HCT116 (cell line): Measurements from ENCODE around the gene FNIP2. TPM values are rescaled to one million over a fixed set of nuclear protein-coding genes. Genes with fewer than 3 reads are reported as not detected.

Experiments
- ATAC-seq: fragments of 200-7000 bp; cut with Tn5 transposase; 2 replicates; pipeline ENCODE4 v1.9.1; 2020; ENCODE audit warnings: mild to moderate bottlenecking, moderate library complexity
- BruUV-seq: library from RNA; stranded (reverse); fragments of 400-500 nt; replicated peaks from 2 replicates; lab custom pipeline; 2021; lab: Mats Ljungman, UMichigan
- CTCF ChIA-PET: fragments of 300-600 bp; sonication (Branson Sonifier 250); formaldehyde crosslinking; loops from one replicate; lab custom pipeline; 2021; ENCODE audit warnings: antibody characterized with exemption; lab: Charles Lee
- POLR2A ChIA-PET: fragments of 300-600, 350-600 bp; sonication (Branson Sonifier 250); formaldehyde crosslinking; loops from one replicate; lab custom pipeline; 2021; ENCODE audit warnings: antibody characterized with exemption; lab: Charles Lee
- RAD21 ChIA-PET, 2 experiments: fragments of 300-600 bp; sonication (Branson Sonifier 250); formaldehyde crosslinking; loops; one replicate each; lab custom pipeline; 2023; ENCODE audit warnings: low total read pairs in 2 of 2; ENCODE audit not compliant: uncharacterized antibody in 2 of 2, unreplicated experiment in 2 of 2, low non-redundant PET in 1 of 2; lab: Charles Lee
- DNase-seq: peaks from one replicate; pipeline ENCODE4 v3.0.0-alpha.2; 2010; ENCODE audit warnings: low read depth, low spot score
- H2AFZ ChIP-seq: fragments of 200-600 bp; shearing (Covaris generic), sonication (generic); 2 replicates; pipeline ENCODE4 v1.6.1; 2017; ENCODE audit warnings: low read depth, mixed run types, mixed read lengths, antibody characterized with exemption, low read length; ENCODE audit not compliant: poor library complexity, severe bottlenecking
- H3K27ac ChIP-seq: 2 replicates; pipeline ENCODE4 v1.5.1; 2012; ENCODE audit warnings: low read depth, low read length
- H3K27me3 ChIP-seq: fragments of 200-600 bp; sonication (generic); 2 replicates; pipeline ENCODE4 v1.6.1; 2016; ENCODE audit warnings: mixed run types, low read length, mixed read lengths; ENCODE audit not compliant: insufficient read depth
- H3K36me3 ChIP-seq, 2 experiments: fragments of 200-500 bp in 1 of 2; fragments of 200-600 bp in 1 of 2; sonication (Bioruptor generic) in 1 of 2; sonication (generic) in 1 of 2; 2 replicates each; pipeline versions ENCODE4 v1.5.1 to v1.6.1; 2014 to 2016; ENCODE audit warnings: low read length in 2 of 2, inconsistent platforms in 1 of 2, mixed read lengths in 1 of 2, mixed run types in 1 of 2; ENCODE audit not compliant: insufficient read depth in 2 of 2, control insufficient read depth in 1 of 2
- H3K4me1 ChIP-seq, 2 experiments: fragments of 200-600 bp in 1 of 2; sonication (generic) in 1 of 2; 2 replicates each; pipeline versions ENCODE4 v1.5.1 to v1.6.1; 2012 to 2017; ENCODE audit warnings: low read length in 2 of 2, inconsistent platforms in 1 of 2, mild to moderate bottlenecking in 1 of 2, mixed read lengths in 1 of 2, mixed run types in 1 of 2, moderate library complexity in 1 of 2; ENCODE audit not compliant: insufficient read depth in 2 of 2, control insufficient read depth in 1 of 2
- H3K4me2 ChIP-seq: fragments of 200-600 bp; sonication (generic); 2 replicates; pipeline ENCODE4 v1.6.1; 2017; ENCODE audit warnings: mixed run types, low read length, mixed read lengths
- H3K4me3 ChIP-seq, 2 experiments: fragments of 200-600 bp in 1 of 2; sonication (generic) in 1 of 2; replicated peaks in 1 of 2; 2 replicates each; pipeline ENCODE4 v1.5.1; 2011 to 2016; ENCODE audit warnings: low read length in 2 of 2, control low read depth in 1 of 2, low read depth in 1 of 2, mild to moderate bottlenecking in 1 of 2, mixed read lengths in 1 of 2, mixed run types in 1 of 2
- H3K79me2 ChIP-seq: fragments of 200-600 bp; sonication (generic); 2 replicates; pipeline ENCODE4 v1.6.1; 2017; ENCODE audit warnings: mild to moderate bottlenecking, mixed run types, low read length, moderate library complexity, mixed read lengths; ENCODE audit not compliant: insufficient read depth
- H3K9ac ChIP-seq: fragments of 200-600 bp; sonication (generic); 2 replicates; pipeline ENCODE4 v1.6.1; 2016; ENCODE audit warnings: low read length, mixed read lengths
- H3K9me2 ChIP-seq: fragments of 200-600 bp; sonication (generic), shearing (Covaris generic); 2 replicates; pipeline ENCODE4 v1.6.1; 2017; ENCODE audit warnings: mixed run types, mild to moderate bottlenecking, moderate library complexity; ENCODE audit not compliant: insufficient read depth
- H3K9me3 ChIP-seq, 2 experiments: fragments of 200-500 bp in 1 of 2; fragments of 200-600 bp in 1 of 2; sonication (Bioruptor generic) in 1 of 2; sonication (generic) in 1 of 2; 2 replicates each; pipeline ENCODE4 v1.6.1; 2014 to 2017; ENCODE audit warnings: low read length in 2 of 2, mixed read lengths in 2 of 2, inconsistent platforms in 1 of 2, low read depth in 1 of 2, mild to moderate bottlenecking in 1 of 2, mixed run types in 1 of 2, moderate library complexity in 1 of 2; ENCODE audit not compliant: control insufficient read depth in 1 of 2, insufficient read depth in 1 of 2
- H4K20me1 ChIP-seq: fragments of 200-600 bp; sonication (generic), shearing (Covaris generic); 2 replicates; pipeline ENCODE4 v1.6.1; 2017; ENCODE audit warnings: mixed run types, mild to moderate bottlenecking, moderate library complexity; ENCODE audit not compliant: insufficient read depth
- CBX3 ChIP-seq: IDR thresholded peaks from 2 replicates; pipeline ENCODE4 v1.6.1; 2012; ENCODE audit warnings: low read depth
- CEBPB ChIP-seq: IDR thresholded peaks from 2 replicates; pipeline ENCODE4 v1.6.1; 2012; ENCODE audit warnings: low read depth
- EGR1 ChIP-seq: IDR thresholded peaks from 2 replicates; pipeline ENCODE4 v1.6.1; 2012; ENCODE audit warnings: low read depth
- EZH2 ChIP-seq: fragments of 200-600 bp; sonication (generic); IDR thresholded peaks from 2 replicates; pipeline ENCODE4 v1.6.1; 2017; ENCODE audit warnings: antibody characterized with exemption, mixed run types
- EZH2phosphoT487 ChIP-seq: fragments of 200-600 bp; IDR thresholded peaks from 2 replicates; pipeline ENCODE4 v1.6.1; 2018; ENCODE audit warnings: antibody characterized with exemption, borderline replicate concordance
- POLR2A ChIP-seq: IDR thresholded peaks from 2 replicates; pipeline ENCODE4 v1.7.0; 2011; ENCODE audit warnings: borderline replicate concordance; ENCODE audit not compliant: insufficient read depth, insufficient read length; ENCODE audit errors: extremely low read depth
- RAD21 ChIP-seq: IDR thresholded peaks from 2 replicates; pipeline ENCODE4 v1.6.1; 2012; ENCODE audit warnings: low read depth, mild to moderate bottlenecking
- SIN3A ChIP-seq: IDR thresholded peaks from 2 replicates; pipeline ENCODE4 v1.6.1; 2012; ENCODE audit warnings: low read depth
- SP1 ChIP-seq: IDR thresholded peaks from 2 replicates; pipeline ENCODE4 v1.6.1; 2012; ENCODE audit warnings: low read depth
- YY1 ChIP-seq: IDR thresholded peaks from 2 replicates; pipeline ENCODE4 v1.6.1; 2011; ENCODE audit warnings: low read length, low read depth, moderate library complexity, mild to moderate bottlenecking; ENCODE audit not compliant: insufficient replicate concordance; ENCODE audit errors: extremely low read depth
- intact Hi-C: fragments of 100-400 bp; cut with micrococcal nuclease; formaldehyde crosslinking; loops from 2 replicates; pipeline ENCODE4 v1.10.0; 2022
- total RNA-seq: library from RNA; stranded (reverse); gene quantifications from one replicate; pipeline ENCODE4 v1.2.1, GENCODE V29; 2021; ENCODE audit not compliant: unreplicated experiment
- TF ChIP-seq, protein P1 (sequence below), 3 experiments: fragments of 200-600 bp in 1 of 3; sonication (generic) in 1 of 3; IDR thresholded peaks in 2 of 3; conservative IDR thresholded peaks in 1 of 3; 2 replicates each; pipeline ENCODE4 v1.5.1; 2012 to 2017; ENCODE audit warnings: low read depth in 2 of 3, low read length in 2 of 3, antibody characterized with exemption in 1 of 3, borderline replicate concordance in 1 of 3, control low read depth in 1 of 3, mild to moderate bottlenecking in 1 of 3, mixed read lengths in 1 of 3, mixed run types in 1 of 3, moderate library complexity in 1 of 3; ENCODE audit not compliant: insufficient read depth in 1 of 3
- TF ChIP-seq, protein P2 (sequence below): IDR thresholded peaks from 2 replicates; pipeline ENCODE4 v1.6.1; 2012
- TF ChIP-seq, protein P3 (sequence below): IDR thresholded peaks from 2 replicates; pipeline ENCODE4 v1.6.1; 2012; ENCODE audit warnings: low read depth

FNIP2 gene
- total RNA-seq, 1 experiment from 2014 or later, result 4.8 TPM

DNA sequence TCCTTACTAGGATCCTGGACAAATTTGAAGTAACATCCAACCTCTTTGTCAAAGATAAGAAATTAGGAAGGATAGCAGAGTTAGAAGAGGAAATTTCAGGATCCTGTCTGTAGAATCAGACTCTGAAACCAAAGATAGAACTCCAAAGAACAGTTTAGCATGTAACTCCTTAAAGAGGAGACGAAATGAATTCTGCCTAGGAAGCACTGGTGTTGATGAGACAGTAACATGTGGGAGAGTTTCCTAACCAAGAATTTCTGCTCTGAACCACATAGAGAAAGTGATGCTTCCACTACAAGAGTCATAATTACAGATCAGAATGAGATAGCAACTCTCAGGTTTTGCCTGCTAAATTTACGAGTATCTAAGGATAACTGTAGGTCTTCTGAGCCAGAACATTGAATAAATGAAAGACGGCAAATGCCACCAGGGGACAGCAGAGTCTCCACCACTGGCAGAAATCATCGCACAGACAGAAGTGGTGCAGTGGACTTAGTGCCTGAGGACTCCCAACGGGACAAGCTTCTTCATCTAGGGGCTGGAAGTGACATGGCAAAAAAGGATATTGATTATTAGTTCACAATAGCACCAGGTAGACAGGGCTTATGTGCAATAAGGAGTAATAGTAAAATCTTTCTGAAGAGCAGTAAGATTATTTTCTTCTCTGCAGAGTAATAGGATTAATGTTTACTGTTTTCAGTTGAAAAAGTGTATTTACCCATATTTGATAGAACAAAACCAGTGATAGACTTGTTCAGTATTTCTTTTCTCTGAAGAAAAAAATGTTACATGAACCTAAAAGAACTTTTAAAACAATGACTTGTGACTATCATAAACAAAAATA lies 38.9 kb upstream of the FNIP2 start:
- H3K9ac ChIP-seq, result no peak overlapping the region
- H3K27ac ChIP-seq, result no peak overlapping the region
- H3K27me3 ChIP-seq, result peaks cover 7% of the 10 kb centered on the region; the same call in 1 of the 2 replicates
- H3K9me2 ChIP-seq, result no peaks in the 10 kb centered on the region
- POLR2A ChIA-PET, result no interaction called here
- H3K36me3 ChIP-seq, result no peaks in the 10 kb centered on the region
- RAD21 ChIA-PET, result no interaction called here
- ATAC-seq (peak; percentile 99), DNase-seq (peak; percentile 61)
- BruUV-seq, result no TSS peak
- intact Hi-C loops, result loop anchor here (1.0 to 5.0 kb wide), 4 partner anchors 121 to 717 kb away; no protein-coding TSS in a partner anchor
- H4K20me1 ChIP-seq, result no peaks in the 10 kb centered on the region
- no peak overlapping the region for H3K4me3 ChIP-seq
- 0 out of 2 replicates have a peak overlapping the region, but pooled peaks have one; percentile 3 for H3K4me2 ChIP-seq
- peak; percentile 90 for TF ChIP-seq RAD21
- TF ChIP-seq, protein P1, sequence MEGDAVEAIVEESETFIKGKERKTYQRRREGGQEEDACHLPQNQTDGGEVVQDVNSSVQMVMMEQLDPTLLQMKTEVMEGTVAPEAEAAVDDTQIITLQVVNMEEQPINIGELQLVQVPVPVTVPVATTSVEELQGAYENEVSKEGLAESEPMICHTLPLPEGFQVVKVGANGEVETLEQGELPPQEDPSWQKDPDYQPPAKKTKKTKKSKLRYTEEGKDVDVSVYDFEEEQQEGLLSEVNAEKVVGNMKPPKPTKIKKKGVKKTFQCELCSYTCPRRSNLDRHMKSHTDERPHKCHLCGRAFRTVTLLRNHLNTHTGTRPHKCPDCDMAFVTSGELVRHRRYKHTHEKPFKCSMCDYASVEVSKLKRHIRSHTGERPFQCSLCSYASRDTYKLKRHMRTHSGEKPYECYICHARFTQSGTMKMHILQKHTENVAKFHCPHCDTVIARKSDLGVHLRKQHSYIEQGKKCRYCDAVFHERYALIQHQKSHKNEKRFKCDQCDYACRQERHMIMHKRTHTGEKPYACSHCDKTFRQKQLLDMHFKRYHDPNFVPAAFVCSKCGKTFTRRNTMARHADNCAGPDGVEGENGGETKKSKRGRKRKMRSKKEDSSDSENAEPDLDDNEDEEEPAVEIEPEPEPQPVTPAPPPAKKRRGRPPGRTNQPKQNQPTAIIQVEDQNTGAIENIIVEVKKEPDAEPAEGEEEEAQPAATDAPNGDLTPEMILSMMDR (IDR thresholded peaks at IDR 0.05 in 2 of 3, conservative IDR thresholded peaks at IDR 0.05 in 1 of 3; ENCODE audit: borderline replicate concordance in 1 of 3, insufficient read depth in 1 of 3, low read depth in 2 of 3, low read length in 2 of 3), result peak; percentile 71 to 86 (median 81)
- no peak for TF ChIP-seq SIN3A
- TF ChIP-seq CBX3, result peak; percentile 63
- 0 out of 2 replicates have a peak, but pooled peaks have one; percentile 13 for TF ChIP-seq EGR1
- no peaks in the 10 kb centered on the region for H3K9me3 ChIP-seq
- H2AFZ ChIP-seq, result peak overlapping the region; percentile 57
- H3K79me2 ChIP-seq, result no peaks in the 10 kb centered on the region
- CTCF ChIA-PET, result interaction anchor here (0.7 to 1.5 kb wide), 2 partner anchors 121 to 472 kb away, joined by 4 read pairs; no protein-coding TSS in a partner anchor
- no peaks in the 10 kb centered on the region for H3K4me1 ChIP-seq

DNA sequence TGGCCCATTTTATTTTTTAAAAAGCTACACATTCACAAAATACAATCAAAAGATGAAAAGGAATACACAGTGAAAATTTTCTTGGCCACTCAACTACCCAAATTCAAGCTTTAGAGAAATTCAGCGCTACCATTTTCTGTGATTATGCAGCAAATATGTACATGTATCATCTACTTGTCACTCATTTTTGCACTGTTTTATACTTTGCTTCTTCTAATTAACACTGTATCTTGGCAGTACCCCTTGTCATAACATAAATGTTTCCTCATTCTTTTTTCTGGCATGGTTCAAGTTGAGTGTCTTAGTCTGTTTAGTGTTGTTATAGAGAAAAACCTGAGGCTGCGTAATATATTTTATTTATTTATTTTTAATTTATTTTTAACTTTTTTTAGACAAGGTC lies 30.0 kb upstream of the FNIP2 start:
- Histone ChIP-seq H3K9me2 (no peaks in the 10 kb centered on the region), H3K4me3 (no peak overlapping the region), H3K27me3 (no peaks in the 10 kb centered on the region), H3K9me3 (no peaks in the 10 kb centered on the region), H3K9ac (no peak overlapping the region), H3K36me3 (no peaks in the 10 kb centered on the region), H2AFZ (no peak overlapping the region), H3K79me2 (no peaks in the 10 kb centered on the region), H3K4me1 (no peaks in the 10 kb centered on the region), H4K20me1 (no peaks in the 10 kb centered on the region), H3K4me2 (no peak overlapping the region), H3K27ac (no peak overlapping the region)
- DNase-seq (no peak), ATAC-seq (no peak)
- CTCF ChIA-PET, result no interaction called here
- intact Hi-C loops, result no loop called here
- POLR2A ChIA-PET, result no interaction called here
- TF ChIP-seq EZH2phosphoT487 (no peak), EZH2 (no peak), EGR1 (no peak), CEBPB (no peak), SIN3A (no peak), POLR2A (no peak), RAD21 (no peak), YY1 (no peak), SP1 (no peak)
- TF ChIP-seq, protein P2, sequence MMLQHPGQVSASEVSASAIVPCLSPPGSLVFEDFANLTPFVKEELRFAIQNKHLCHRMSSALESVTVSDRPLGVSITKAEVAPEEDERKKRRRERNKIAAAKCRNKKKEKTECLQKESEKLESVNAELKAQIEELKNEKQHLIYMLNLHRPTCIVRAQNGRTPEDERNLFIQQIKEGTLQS, result no peak
- TF ChIP-seq, protein P3, sequence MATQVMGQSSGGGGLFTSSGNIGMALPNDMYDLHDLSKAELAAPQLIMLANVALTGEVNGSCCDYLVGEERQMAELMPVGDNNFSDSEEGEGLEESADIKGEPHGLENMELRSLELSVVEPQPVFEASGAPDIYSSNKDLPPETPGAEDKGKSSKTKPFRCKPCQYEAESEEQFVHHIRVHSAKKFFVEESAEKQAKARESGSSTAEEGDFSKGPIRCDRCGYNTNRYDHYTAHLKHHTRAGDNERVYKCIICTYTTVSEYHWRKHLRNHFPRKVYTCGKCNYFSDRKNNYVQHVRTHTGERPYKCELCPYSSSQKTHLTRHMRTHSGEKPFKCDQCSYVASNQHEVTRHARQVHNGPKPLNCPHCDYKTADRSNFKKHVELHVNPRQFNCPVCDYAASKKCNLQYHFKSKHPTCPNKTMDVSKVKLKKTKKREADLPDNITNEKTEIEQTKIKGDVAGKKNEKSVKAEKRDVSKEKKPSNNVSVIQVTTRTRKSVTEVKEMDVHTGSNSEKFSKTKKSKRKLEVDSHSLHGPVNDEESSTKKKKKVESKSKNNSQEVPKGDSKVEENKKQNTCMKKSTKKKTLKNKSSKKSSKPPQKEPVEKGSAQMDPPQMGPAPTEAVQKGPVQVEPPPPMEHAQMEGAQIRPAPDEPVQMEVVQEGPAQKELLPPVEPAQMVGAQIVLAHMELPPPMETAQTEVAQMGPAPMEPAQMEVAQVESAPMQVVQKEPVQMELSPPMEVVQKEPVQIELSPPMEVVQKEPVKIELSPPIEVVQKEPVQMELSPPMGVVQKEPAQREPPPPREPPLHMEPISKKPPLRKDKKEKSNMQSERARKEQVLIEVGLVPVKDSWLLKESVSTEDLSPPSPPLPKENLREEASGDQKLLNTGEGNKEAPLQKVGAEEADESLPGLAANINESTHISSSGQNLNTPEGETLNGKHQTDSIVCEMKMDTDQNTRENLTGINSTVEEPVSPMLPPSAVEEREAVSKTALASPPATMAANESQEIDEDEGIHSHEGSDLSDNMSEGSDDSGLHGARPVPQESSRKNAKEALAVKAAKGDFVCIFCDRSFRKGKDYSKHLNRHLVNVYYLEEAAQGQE, result no peak
- RAD21 ChIA-PET, result no interaction called here
- BruUV-seq, result no TSS peak
